GM21529 (cell line): ENCODE results near the gene CRY2.

Experiments used
- ATAC-seq: cut with Tn5 transposase; IDR thresholded peaks from one replicate; pipeline ENCODE4 v1.9.1; 2021; ENCODE audit not compliant: unreplicated experiment

The CRY2 gene

GRCh38 chr11:45929486-45930030 lies 82.3 kb downstream of the CRY2 start:
- ATAC-seq: peak; percentile 9

GRCh38 chr11:45930031-45930794 lies 82.9 kb downstream of the CRY2 start:
- ATAC-seq: peak; percentile 94

- ATAC-seq: no peak
These were observed 83.8 kb downstream of the CRY2 start for GRCh38 chr11:45930951-45931570.

- ATAC-seq: no peak
These were observed 84.5 kb downstream of the CRY2 start for GRCh38 chr11:45931739-45932138.

- ATAC-seq: no peak
These were observed 84.9 kb downstream of the CRY2 start for GRCh38 chr11:45932217-45932616.
